GM12878 (cell line): Measurements from ENCODE around the gene ZNF444. TPM values are rescaled to one million over a fixed set of nuclear protein-coding genes. Genes with fewer than 3 reads are reported as not detected.

ENCODE experiments used
- BRCA1 ChIP-seq: IDR thresholded peaks from 2 replicates; pipeline ENCODE4 v1.6.1; 2011; ENCODE audit warnings: low read depth, low read length, improper control_type of control experiment
- EGR1 ChIP-seq, 2 experiments: IDR thresholded peaks; 1 replicate in 1 of 2; 2 replicates in 1 of 2; pipeline ENCODE4 v1.6.1; 2011 to 2012; ENCODE audit warnings: low read depth in 2 of 2, low read length in 2 of 2, borderline replicate concordance in 1 of 2, mild to moderate bottlenecking in 1 of 2, moderate library complexity in 1 of 2
- GABPA ChIP-seq: IDR thresholded peaks from 2 replicates; pipeline ENCODE4 v1.6.1; 2014; ENCODE audit warnings: antibody characterized with exemption, low read depth, mild to moderate bottlenecking, inconsistent platforms
- HCFC1 ChIP-seq: fragments of 150-350 bp; IDR thresholded peaks from 2 replicates; pipeline ENCODE4 v1.6.1; 2014; ENCODE audit warnings: low read length
- IKZF1 ChIP-seq: fragments of 450-650 bp; conservative IDR thresholded peaks from 2 replicates; pipeline ENCODE4 v1.6.1; 2017; ENCODE audit warnings: antibody characterized with exemption, mild to moderate bottlenecking
- JUNB ChIP-seq: IDR thresholded peaks from 2 replicates; pipeline ENCODE4 v1.6.1; 2016; ENCODE audit warnings: antibody characterized with exemption, mild to moderate bottlenecking
- NR2C1 ChIP-seq: fragments of 450-650 bp; IDR thresholded peaks from 2 replicates; pipeline ENCODE4 v1.6.1; 2017; ENCODE audit warnings: antibody characterized with exemption, mild to moderate bottlenecking, moderate library complexity
- POLR2AphosphoS5 ChIP-seq: IDR thresholded peaks from 2 replicates; pipeline ENCODE4 v1.6.1; 2011; ENCODE audit warnings: mild to moderate bottlenecking, low read length, inconsistent platforms
- RCOR1 ChIP-seq: conservative IDR thresholded peaks from 2 replicates; pipeline ENCODE4 v1.6.1; 2012; ENCODE audit warnings: low read depth, low read length, improper control_type of control experiment
- SMC3 ChIP-seq: IDR thresholded peaks from 2 replicates; pipeline ENCODE4 v1.6.1; 2011; ENCODE audit warnings: low read length, improper control_type of control experiment, borderline replicate concordance
- SREBF2 ChIP-seq: IDR thresholded peaks from 2 replicates; pipeline ENCODE4 v1.6.1; 2012; ENCODE audit warnings: mild to moderate bottlenecking, low read length
- TARDBP ChIP-seq: IDR thresholded peaks from 2 replicates; pipeline ENCODE4 v1.6.1; 2016; ENCODE audit warnings: borderline replicate concordance
- WRNIP1 ChIP-seq: IDR thresholded peaks from 2 replicates; pipeline ENCODE4 v1.6.1; 2011; ENCODE audit warnings: low read depth, low read length, improper control_type of control experiment, borderline replicate concordance
- ZSCAN29 ChIP-seq: fragments of 450-650 bp; IDR thresholded peaks from 2 replicates; pipeline ENCODE4 v1.6.1; 2017; ENCODE audit warnings: mild to moderate bottlenecking, moderate library complexity
- polyA plus RNA-seq, 11 experiments: library from polyadenylated mRNA; depleted of rRNA in 4 of 11; unstranded in 6 of 11; stranded (reverse) in 5 of 11; fragments of >200 nt; fragmentation: Nextera tagmentation in 4 of 11; fragmentation: Illumina TruSeq in 1 of 11; extraction: Ambion mirVana in 4 of 11; extraction: Trizol in 1 of 11; gene quantifications; 1 replicate in 1 of 11; 2 replicates in 10 of 11; pipeline versions ENCODE4 v1.2.1 to v1.2.3, GENCODE V29; 2011 to 2016; ENCODE audit warnings: inconsistent platforms in 2 of 11, missing spikeins in 2 of 11, low read depth in 1 of 11
- total RNA-seq, 4 experiments: library from RNA; depleted of rRNA in 3 of 4; stranded (reverse); fragments of >200 nt in 3 of 4; fragmentation: Illumina TruSeq in 1 of 4; extraction: Trizol in 1 of 4; gene quantifications; 2 replicates each; pipeline versions ENCODE4 v1.2.1 to v1.2.3, GENCODE V29; 2013 to 2021
- TF ChIP-seq, protein P1 (sequence below): fragments of 450-650 bp; IDR thresholded peaks from 2 replicates; pipeline ENCODE4 v1.6.1; 2016; ENCODE audit warnings: mild to moderate bottlenecking
- TF ChIP-seq, protein P2 (sequence below): fragments of 150-350 bp; IDR thresholded peaks from 2 replicates; pipeline ENCODE4 v1.6.1; 2014; ENCODE audit warnings: mild to moderate bottlenecking, low read depth, low read length
- TF ChIP-seq, protein P3 (sequence below): fragments of 450-650 bp; IDR thresholded peaks from 2 replicates; pipeline ENCODE4 v1.6.1; 2017; ENCODE audit warnings: mild to moderate bottlenecking, moderate library complexity
- TF ChIP-seq, protein P4 (sequence below): fragments of 450-650 bp; IDR thresholded peaks from 2 replicates; pipeline ENCODE4 v1.6.1; 2016; ENCODE audit warnings: mild to moderate bottlenecking
- TF ChIP-seq, protein P5 (sequence below): IDR thresholded peaks from 2 replicates; pipeline ENCODE4 v1.6.1; 2012; ENCODE audit warnings: low read depth, low read length, improper control_type of control experiment

The ZNF444 gene
- total and polyA plus RNA-seq, 10 of the 15 experiments (the other 5 are each of a cell fraction or from before 2014, with no cell fraction given) = 0.45 to 28.2 (median 11.6) TPM

DNA sequence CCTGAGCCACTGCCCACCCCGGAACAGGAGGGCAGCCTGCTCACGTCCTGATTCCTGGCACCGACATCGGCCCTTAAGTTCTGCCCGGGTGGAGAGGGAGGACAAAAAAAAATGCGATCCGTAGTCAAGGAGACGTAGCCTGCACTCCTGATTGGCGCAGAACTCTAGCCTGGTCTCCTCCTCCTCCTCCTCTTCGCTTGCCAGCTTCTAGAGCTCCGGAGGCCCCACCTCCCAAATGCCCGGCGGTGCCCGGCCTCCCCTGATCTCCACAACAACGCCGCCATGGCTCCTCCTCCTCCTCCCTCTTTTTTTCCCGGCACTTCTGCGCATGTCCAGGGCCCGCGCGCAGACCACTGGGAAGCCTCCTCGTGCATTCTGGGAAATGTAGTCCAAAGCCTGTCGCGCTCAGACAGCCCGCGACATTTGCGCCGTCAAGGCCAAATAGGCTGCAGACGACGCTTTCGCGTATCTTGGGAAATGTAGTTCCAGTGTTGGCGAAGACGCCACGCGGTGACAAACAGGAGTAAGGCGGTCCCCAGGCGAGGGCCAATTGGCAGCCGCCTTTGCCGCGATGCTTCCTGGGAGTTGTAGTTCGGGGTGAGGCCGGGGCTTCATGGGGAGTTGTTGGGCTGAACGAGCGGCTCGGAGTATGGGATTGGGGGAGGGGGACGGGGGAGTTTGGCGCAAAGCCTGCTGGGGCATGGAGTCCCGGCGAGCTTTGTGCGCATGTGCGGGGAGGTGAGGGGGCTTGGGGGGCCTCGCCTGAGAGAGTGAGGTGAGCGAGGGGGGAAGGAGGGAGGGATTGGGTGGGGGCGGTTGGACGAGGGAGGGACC is at the start of gene ZNF444 (continued):
- peak; percentile 95 for TF ChIP-seq TARDBP
- TF ChIP-seq, protein P1, sequence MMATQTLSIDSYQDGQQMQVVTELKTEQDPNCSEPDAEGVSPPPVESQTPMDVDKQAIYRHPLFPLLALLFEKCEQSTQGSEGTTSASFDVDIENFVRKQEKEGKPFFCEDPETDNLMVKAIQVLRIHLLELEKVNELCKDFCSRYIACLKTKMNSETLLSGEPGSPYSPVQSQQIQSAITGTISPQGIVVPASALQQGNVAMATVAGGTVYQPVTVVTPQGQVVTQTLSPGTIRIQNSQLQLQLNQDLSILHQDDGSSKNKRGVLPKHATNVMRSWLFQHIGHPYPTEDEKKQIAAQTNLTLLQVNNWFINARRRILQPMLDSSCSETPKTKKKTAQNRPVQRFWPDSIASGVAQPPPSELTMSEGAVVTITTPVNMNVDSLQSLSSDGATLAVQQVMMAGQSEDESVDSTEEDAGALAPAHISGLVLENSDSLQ = peak; percentile 81
- TF ChIP-seq, protein P2, sequence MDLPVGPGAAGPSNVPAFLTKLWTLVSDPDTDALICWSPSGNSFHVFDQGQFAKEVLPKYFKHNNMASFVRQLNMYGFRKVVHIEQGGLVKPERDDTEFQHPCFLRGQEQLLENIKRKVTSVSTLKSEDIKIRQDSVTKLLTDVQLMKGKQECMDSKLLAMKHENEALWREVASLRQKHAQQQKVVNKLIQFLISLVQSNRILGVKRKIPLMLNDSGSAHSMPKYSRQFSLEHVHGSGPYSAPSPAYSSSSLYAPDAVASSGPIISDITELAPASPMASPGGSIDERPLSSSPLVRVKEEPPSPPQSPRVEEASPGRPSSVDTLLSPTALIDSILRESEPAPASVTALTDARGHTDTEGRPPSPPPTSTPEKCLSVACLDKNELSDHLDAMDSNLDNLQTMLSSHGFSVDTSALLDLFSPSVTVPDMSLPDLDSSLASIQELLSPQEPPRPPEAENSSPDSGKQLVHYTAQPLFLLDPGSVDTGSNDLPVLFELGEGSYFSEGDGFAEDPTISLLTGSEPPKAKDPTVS = peak; percentile 59; the same call in 1 of the 2 replicates
- TF ChIP-seq, protein P3, sequence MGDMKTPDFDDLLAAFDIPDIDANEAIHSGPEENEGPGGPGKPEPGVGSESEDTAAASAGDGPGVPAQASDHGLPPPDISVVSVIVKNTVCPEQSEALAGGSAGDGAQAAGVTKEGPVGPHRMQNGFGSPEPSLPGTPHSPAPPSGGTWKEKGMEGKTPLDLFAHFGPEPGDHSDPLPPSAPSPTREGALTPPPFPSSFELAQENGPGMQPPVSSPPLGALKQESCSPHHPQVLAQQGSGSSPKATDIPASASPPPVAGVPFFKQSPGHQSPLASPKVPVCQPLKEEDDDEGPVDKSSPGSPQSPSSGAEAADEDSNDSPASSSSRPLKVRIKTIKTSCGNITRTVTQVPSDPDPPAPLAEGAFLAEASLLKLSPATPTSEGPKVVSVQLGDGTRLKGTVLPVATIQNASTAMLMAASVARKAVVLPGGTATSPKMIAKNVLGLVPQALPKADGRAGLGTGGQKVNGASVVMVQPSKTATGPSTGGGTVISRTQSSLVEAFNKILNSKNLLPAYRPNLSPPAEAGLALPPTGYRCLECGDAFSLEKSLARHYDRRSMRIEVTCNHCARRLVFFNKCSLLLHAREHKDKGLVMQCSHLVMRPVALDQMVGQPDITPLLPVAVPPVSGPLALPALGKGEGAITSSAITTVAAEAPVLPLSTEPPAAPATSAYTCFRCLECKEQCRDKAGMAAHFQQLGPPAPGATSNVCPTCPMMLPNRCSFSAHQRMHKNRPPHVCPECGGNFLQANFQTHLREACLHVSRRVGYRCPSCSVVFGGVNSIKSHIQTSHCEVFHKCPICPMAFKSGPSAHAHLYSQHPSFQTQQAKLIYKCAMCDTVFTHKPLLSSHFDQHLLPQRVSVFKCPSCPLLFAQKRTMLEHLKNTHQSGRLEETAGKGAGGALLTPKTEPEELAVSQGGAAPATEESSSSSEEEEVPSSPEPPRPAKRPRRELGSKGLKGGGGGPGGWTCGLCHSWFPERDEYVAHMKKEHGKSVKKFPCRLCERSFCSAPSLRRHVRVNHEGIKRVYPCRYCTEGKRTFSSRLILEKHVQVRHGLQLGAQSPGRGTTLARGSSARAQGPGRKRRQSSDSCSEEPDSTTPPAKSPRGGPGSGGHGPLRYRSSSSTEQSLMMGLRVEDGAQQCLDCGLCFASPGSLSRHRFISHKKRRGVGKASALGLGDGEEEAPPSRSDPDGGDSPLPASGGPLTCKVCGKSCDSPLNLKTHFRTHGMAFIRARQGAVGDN = no peak
- 0 out of 2 replicates have a peak, but pooled peaks have one; percentile 51 for TF ChIP-seq GABPA
- TF ChIP-seq, protein P4, sequence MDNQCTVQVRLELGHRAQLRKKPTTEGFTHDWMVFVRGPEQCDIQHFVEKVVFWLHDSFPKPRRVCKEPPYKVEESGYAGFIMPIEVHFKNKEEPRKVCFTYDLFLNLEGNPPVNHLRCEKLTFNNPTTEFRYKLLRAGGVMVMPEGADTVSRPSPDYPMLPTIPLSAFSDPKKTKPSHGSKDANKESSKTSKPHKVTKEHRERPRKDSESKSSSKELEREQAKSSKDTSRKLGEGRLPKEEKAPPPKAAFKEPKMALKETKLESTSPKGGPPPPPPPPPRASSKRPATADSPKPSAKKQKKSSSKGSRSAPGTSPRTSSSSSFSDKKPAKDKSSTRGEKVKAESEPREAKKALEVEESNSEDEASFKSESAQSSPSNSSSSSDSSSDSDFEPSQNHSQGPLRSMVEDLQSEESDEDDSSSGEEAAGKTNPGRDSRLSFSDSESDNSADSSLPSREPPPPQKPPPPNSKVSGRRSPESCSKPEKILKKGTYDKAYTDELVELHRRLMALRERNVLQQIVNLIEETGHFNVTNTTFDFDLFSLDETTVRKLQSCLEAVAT = peak; percentile 44
- no peak for TF ChIP-seq ZSCAN29
- TF ChIP-seq BRCA1 = peak; percentile 63
- peak; percentile 59; the same call in 1 of the 2 replicates for TF ChIP-seq POLR2AphosphoS5
- TF ChIP-seq SREBF2 = no peak
- TF ChIP-seq, protein P5, sequence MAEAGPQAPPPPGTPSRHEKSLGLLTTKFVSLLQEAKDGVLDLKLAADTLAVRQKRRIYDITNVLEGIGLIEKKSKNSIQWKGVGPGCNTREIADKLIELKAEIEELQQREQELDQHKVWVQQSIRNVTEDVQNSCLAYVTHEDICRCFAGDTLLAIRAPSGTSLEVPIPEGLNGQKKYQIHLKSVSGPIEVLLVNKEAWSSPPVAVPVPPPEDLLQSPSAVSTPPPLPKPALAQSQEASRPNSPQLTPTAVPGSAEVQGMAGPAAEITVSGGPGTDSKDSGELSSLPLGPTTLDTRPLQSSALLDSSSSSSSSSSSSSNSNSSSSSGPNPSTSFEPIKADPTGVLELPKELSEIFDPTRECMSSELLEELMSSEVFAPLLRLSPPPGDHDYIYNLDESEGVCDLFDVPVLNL = no peak; the same call in 1 of the 2 replicates
- TF ChIP-seq RCOR1 = no peak
- no peak for TF ChIP-seq SMC3
- peak; percentile 99 for TF ChIP-seq HCFC1
- peak; percentile 100 for TF ChIP-seq IKZF1
- TF ChIP-seq JUNB = no peak
- TF ChIP-seq WRNIP1 = no peak
- TF ChIP-seq EGR1 (IDR thresholded peaks at IDR 0.05; ENCODE audit: borderline replicate concordance in 1 of 2, low read depth in 2 of 2, low read length in 2 of 2) = peak in 1 of 2 experiments; percentile 55; a peak in 1 of 3 replicates
- TF ChIP-seq NR2C1 = peak; percentile 72
